Stimulated activated CD4-positive, alpha-beta T cell treated with anti-CD3 and anti-CD28 coated beads, Interleukin-15, amount 100 ng/mL, for 48 hours (primary cell): ENCODE data around the gene SLC16A4.
A peak's percentile ranks its signal among the peaks of the same experiment; 100 is the strongest.
"Not testable (repeated sequence)": the region's sequence is repeated elsewhere in the genome, so short reads cannot be mapped to it uniquely, and the experiment has no call there.

Source experiments
- DNase-seq, 2 donors: peaks; one replicate each; pipeline ENCODE4 v3.0.0-alpha.2; 2020; ENCODE audit warnings: low read depth in 2 of 2

The SLC16A4 gene

GRCh38 chr1:110390692-110391245, at the start of gene SLC16A4:
SLC16A4 (minus strand) TSS chr1:110391026; CDS start chr1:110389323, 1,703 bp downstream.
- DNase-seq = no peak

DNA sequence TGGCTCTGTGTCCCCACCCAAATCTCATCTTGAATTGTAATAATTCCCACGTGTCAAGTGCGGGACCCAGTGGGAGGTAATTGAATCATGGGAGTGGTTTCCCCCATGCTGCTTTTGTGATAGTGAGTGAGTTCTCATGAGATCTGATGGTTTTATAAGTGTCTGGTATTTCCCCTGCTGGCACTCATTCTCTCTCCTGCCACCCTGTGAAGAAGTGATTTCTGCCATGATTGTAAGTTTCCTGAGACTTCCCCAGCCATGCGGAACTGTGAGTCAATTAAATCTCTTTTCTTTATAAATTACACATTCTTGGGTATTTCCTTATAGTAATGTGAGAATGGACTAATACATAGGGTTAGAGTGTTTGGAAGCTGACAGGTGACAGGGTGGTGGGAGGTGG, 49.0 kb upstream of the SLC16A4 start:
- DNase-seq = not testable (repeated sequence)

- DNase-seq = no peak
These were observed 48.1 kb upstream of the SLC16A4 start for GRCh38 chr1:110438893-110439292.

- DNase-seq = not testable (repeated sequence)
These were observed 46.9 kb upstream of the SLC16A4 start for GRCh38 chr1:110437645-110438299.

DNA sequence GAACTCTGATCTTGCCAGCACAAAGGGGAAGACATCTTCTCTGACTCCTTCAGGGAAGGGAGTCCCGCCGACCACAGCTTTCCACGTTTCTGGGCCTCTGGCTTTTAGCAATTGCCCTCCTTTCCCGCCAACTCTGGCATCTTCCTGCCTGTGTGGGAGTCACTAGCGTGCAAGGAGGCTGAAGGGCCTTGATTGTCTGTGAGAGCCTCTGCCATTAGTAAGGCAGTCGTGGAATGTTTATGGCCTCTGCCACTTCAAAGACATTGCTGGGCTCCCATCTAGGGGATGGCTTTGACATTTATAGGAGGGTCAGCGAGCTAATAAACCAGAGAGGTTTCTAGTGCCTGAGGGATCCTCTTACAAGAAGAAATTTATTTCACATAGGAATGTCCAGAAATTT, 45.8 kb upstream of the SLC16A4 start:
- no peak for DNase-seq

DNA sequence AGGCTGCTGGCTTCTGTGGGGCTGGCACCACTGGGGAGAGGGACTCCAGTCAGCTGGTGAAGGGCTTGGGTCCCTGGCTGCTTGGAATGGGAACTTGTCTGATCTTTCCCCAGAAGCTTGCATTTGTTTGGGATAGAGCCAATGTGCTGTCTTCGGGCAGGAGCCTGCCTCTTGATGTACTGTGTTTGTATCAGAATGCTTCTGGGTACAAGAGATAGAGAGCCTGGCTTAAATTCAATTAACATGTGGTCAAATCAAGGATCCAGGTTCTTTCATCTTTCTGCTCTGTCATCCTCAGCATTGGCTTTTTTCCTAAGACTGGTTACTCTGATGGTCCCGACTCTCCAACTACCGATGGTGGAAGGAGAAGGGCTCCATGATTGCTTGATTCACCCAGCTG, 44.1 kb upstream of the SLC16A4 start:
- DNase-seq = no peak

GRCh38 chr1:110433803-110434202, 43.0 kb upstream of the SLC16A4 start:
- DNase-seq = no peak

DNA sequence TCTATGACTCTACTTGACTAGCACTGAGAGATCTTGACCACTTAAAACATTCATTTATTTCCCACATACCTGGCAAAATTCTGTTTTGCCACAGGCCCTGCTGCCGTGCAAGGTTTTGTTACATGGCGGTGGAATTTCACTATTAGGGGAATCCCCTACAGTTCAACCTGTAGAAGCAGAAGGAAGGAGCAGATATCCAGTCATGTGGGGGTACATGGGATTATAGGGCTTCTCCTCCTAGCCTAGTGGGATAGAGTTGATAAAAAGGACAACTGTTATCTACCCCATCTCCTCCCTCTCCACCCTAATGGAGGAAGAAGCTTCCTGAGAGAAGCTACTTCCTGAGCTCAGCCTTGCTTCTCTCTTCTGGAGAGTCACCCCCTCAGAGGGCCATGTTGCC, 42.4 kb upstream of the SLC16A4 start:
- no peak for DNase-seq

DNA sequence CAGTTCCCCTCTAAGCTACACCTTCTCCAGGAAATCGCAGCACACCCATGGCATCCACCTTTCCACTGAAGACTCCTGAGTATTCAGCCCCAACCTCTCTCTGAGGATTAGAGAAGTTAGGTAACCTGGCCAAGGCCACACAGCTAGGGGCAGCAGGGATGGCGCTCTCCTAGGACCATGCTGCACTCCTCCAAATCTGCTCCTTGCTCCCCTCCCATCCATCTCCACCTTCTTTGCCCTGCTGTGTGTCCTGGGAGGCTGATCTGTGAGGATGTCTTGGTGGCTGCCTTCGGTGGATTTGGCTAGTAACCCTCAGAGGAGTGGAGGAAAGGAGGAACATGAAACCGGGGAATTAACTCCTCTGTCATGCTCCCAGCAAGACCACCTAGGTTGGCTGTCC, 40.1 kb upstream of the SLC16A4 start:
- no peak for DNase-seq

DNA sequence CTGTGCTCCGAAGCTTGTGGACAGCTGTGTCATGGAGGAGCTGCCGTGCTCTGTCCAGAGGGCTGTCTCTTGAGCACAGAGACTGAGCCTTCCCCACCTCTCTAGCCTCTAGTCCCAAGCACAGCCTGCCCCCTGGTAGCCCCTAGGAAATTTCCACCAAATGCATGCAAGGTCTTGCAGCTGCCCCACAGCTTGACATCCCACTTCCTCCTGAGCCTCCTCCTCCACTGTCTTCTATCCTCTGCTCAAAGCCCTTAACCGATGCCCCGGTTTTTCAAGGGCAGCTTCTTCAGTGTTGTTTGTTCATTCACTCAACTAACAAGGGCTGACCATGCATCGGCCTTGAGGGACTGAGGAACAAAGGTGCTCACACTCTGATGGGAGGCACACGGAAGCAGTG, 39.5 kb upstream of the SLC16A4 start:
- no peak for DNase-seq

GRCh38 chr1:110428946-110429345, 38.1 kb upstream of the SLC16A4 start:
- DNase-seq = no peak

- DNase-seq = no peak
These were observed 36.0 kb upstream of the SLC16A4 start for GRCh38 chr1:110426854-110427253.

DNA sequence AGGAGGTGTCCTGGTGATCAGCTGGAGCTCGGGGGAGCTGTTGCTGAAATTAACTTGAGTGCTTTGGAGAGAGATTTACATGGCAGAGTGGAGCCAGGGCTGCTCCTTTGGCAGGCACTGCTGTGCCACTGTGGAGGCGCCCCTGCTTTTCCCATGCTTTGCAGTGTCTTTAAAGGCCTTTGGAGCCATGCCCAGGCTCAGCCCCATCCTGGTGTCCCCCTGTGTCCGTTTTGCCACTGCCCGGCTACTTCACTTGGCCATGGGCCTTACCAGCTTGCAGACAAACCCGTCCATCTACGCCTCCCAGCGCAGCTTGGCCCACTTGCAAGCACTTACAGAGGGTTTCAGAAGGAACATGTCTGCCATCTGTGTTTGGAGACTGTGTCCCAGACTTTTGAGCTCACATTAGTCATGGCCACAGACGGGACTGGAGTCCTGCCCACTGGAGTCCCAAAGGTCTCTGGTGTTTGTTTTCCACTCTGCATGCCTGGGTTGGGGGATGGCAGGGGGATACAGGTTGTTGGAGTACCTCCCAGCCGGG, 34.9 kb upstream of the SLC16A4 start:
- DNase-seq = no peak

- DNase-seq = no peak
These were observed 34.1 kb upstream of the SLC16A4 start for GRCh38 chr1:110424699-110425611.

GRCh38 chr1:110420874-110421793, 30.3 kb upstream of the SLC16A4 start:
- no peak for DNase-seq

DNA sequence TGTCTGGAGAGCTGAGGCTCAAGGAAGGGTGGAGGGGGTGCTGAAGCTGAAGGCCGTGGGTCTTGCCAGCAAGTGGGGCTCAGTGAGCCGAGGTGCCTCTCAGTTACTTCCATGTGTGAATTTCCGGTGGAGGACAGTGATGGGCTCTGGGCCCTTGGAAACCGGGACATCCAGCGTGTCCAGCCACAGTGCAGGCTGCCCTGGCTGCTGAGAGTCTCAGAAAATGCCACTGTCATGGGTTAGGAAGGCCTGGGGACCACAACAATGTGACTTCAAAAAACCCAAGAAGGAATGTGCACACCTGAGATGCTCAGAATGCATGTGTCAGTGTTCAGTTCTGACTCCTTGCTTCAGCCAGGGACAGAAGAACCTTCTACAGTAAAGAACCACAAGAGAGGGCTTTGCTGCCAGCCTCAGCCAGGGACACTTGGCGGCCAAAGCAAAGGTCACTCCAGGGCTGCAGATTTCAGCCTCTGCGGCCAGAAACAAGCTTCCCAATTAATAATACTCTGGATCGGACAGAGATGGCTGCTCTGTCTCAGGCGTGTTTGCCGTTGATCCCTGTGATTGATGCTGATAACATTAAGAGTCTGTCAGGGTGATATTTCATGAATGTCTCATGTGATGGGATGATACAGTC, 29.3 kb upstream of the SLC16A4 start:
- no peak for DNase-seq

DNA sequence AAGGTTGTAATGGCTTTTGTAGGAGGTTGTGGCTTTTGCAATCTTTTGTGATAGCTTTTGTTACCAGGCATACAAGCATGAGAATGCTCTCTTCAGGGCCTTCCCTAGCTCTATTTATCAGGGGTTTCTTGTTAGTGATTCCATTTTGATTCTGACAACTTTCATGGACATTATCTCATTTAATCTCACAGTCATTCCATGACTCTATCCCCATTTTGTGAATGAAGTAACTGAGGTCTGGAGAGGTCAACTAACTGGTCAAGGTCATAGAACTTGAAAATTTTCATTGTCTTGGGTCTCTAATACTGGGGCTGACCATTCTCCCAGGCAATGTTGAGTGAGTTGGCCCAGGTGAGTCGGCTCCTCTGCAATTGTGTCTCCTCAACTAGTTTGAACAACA, 27.9 kb upstream of the SLC16A4 start:
- DNase-seq = no peak

DNA sequence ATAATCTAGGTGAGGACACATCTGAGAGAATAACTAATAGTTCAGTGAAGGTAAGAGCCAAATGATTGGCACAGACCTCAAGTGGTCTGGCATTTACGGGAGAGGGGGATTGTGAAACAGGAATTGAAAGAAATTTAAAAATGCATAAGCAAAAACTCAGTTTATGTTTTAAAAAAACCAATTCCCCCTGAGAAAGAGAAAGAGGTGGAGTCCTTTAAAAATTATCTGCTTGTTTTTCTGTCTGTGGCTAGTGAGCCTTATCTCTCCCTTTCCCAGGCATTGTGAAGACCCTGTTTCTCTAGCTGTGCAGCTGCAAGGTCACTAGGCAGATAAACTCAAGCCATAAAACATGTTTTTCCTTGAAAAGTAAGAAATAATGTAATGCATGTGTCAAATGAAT, 22.2 kb upstream of the SLC16A4 start:
- not testable (repeated sequence) for DNase-seq

- DNase-seq = peak; percentile 15 to 42
These were observed 21.8 kb upstream of the SLC16A4 start for GRCh38 chr1:110412576-110412975.

- DNase-seq = no peak
These were observed 20.4 kb upstream of the SLC16A4 start for GRCh38 chr1:110411173-110411735.

- DNase-seq = no peak
These were observed 18.5 kb upstream of the SLC16A4 start for GRCh38 chr1:110409316-110409715.
